ENCODE measurements around the gene SP8.
A peak's percentile ranks its signal among the peaks of the same experiment; 100 is the strongest.
"Not testable (repeated sequence)": the region's sequence is repeated elsewhere in the genome, so short reads cannot be mapped to it uniquely, and the experiment has no call there.

Gene SP8
- 0 to 1.7 (median 0) reads per million in 17 experiments for total RNA-seq

GRCh38 chr7:20786779-20787659 is at the start of gene SP8:
Gene SP8 (minus strand): TSS chr7:20786886. CDS start chr7:20786798, 88 bp downstream.
- peak in 3 of 4 experiments; percentile 37 to 64 (median 58) for DNase-seq

DNA sequence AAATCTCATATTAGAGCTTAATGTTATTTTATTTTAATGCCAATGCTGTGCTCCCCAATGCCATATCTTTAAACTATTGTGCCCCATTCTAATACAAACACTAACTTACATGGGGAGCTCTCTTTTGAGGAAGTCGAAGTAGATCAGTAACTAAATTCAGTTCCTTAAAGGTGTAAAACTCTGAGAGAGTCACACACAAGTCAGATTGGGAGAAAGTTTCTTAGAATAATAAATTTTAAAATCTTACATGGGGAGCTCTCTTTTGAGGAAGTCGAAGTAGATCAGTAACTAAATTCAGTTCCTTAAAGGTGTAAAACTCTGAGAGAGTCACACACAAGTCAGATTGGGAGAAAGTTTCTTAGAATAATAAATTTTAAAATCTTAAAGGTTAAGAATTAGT is 49.7 kb upstream of the SP8 start:
- DNase-seq, result not testable (repeated sequence)

GRCh38 chr7:20835111-20835750 is 48.5 kb upstream of the SP8 start:
- DNase-seq, result no peak

- DNase-seq, result no peak
Measured at GRCh38 chr7:20834656-20835055, 48.0 kb upstream of the SP8 start.

- DNase-seq, result no peak
Measured at GRCh38 chr7:20831956-20832355, 45.3 kb upstream of the SP8 start.

DNA sequence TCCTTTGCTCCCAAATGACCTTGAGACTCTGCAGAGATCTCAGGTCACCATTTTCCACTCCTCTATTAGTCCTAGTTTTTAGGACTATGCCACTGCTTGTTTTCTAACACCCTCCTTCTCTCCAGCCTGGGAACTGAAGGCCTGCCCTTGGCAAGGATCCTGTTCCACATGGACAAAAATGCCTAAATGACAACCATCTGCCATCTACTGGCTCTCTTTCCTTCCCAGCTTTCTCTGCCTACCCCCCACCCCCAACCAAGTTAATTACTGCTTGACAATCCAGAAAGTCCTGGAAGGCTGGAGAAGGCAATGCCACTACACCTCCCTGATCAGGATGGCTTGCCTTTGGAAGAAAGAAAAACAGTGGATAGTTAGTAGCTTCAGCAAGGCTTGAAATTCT is 44.8 kb upstream of the SP8 start:
- DNase-seq, result no peak

GRCh38 chr7:20828947-20829346 is 42.3 kb upstream of the SP8 start:
- no peak for DNase-seq

GRCh38 chr7:20827172-20827571 is 40.5 kb upstream of the SP8 start:
- no peak for DNase-seq

DNA sequence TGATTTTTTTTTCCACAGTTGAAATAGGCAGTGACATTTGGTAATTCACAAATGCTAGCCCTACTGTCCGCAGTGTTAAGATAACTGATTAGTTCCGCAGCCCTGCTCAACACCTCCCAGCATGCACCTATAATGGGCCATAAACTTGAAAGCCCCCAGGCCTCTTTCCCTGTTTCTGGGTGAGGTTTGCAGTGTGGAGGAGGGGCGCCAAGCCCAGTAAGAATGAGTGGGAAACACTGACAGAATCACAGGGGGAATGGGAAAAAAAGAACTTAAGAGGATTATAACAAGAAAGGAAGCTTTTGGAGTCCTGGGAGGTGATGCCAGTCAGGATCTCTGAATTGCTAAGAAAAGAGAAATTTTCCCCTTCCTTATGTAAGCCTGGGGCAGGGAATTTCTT is 39.6 kb upstream of the SP8 start:
- no peak for DNase-seq

DNA sequence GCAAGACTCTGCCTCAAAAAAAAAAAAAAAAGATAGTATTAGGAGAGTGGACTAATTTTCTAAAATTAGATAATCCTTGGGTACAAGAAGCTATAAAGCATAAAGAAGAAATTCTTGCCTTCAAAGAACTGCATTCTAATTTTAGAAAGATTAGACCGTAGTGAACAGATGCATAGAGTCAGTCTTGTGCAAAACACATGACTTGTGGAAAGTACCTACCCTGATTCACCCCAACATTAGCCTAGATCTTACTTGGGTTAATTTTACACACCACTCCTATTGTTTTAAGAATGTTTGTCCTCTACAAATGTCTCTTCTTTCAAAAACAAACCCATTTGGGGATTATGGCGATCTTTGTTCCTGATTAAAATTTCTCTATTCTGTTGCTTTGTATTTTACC is 38.9 kb upstream of the SP8 start:
- no peak for DNase-seq

DNA sequence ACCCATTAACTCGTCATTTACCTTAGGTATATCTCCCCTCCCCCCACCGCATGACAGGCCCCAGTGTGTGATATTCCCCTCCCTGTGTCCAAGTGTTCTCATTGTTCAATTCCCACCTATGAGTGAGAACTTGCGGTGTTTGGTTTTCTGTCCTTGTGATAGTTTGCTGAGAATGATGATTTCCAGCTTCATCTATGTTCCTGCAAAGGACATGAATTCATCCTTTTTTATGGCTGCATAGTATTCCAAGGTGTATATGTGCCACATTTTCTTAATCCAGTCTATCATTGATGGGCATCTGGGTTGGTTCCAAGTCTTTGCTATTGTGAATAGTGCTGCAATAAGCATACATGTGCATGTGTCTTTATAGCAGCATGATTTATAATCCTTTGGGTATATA is 34.7 kb upstream of the SP8 start:
- DNase-seq, result not testable (repeated sequence)

GRCh38 chr7:20816372-20816959 is 29.8 kb upstream of the SP8 start:
- no peak for DNase-seq

DNA sequence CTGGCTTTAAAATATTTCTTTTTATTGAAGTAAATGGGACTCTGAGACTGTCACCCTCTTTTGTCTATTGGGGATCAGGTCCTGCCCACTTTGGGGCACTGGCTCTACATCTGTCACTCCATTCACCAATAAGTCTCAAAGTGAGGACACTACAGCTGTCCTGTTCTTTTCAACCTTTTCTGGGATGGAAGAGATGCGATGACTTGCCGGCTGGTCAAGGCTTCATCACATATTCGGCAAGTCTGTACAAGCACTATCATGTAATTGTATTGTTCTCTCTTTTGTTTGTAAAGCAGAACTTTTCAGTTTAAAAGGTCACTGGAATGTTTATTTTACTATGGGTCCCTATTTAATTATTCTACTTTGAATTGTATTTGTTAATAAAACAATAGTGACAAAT is 17.7 kb upstream of the SP8 start:
- no peak for DNase-seq

DNA sequence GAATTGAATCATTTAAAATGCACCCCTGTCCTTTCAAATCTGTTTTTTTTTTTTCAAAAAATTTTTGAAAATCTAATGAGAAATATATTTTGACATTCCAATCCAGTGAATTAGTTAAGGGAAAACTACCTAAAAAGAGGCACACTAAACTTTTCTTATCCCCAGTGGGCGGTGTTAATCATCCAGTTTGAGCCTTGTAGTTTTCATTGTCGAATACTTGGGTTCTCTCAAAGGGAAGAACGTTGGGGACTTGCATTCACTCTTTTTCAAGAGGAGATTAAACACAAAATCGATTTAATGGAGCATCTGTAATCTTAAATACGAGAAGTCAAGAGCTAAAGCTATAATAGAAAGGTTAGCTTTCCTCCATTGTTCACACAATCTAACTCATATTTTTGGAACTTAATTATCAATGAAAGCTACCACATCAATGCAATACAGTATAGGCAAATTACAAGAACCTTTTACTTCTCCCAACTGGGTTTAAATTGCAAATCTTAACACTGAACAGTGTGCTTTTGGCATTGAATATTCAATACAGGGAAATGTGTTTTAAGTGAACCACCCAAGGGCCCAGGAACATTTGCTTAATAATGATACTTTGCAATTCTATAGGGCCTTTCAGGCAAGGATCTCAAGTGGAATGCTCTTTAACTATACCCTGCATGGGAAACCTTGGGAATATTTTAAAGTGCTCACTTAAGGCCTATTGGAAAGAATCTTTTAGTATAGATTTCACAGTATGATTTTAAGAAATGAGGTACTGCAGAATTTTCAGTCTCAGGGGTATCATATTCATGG is 13.1 kb upstream of the SP8 start:
- DNase-seq, result no peak

- no peak for DNase-seq
Measured at GRCh38 chr7:20798694-20799121, 12.0 kb upstream of the SP8 start.

GRCh38 chr7:20798081-20798693 is 11.5 kb upstream of the SP8 start:
- peak; percentile 29 to 76 (median 60) for DNase-seq

DNA sequence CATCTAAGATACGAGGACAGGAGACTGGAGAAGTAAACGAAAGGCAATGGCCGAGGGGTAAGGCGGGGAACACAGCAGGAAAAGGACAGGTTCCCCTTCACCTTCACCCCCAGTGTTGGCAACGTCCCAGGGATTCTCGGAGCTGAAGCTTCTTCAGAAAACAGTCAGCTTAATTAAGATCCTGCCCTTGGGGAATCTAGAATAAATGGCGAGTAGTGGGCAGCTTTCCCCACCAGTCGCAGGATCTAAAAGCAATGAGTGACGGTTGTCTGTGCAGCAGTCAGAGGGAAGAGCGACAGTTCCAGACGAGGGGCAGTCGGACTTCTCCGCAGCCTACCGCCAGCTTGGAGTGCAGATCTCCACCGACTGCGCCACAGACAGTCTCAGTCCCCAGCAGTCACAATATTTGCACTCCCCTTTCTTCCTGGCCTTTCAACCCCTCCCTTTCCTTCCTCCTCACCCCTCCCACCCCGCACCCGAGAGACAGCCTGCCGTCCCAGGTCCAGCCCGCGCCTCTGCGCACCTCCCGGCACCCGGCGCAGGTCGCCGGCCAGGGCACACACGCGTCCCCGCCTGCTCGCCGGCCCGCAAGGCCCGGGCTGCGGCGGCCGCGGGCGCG is 10.9 kb upstream of the SP8 start:
- DNase-seq, result no peak

GRCh38 chr7:20797042-20797461 is 10.4 kb upstream of the SP8 start:
- no peak for DNase-seq

- DNase-seq, result peak in 1 of 4 experiments; percentile 35
Measured at GRCh38 chr7:20796500-20796899, 9.8 kb upstream of the SP8 start.

GRCh38 chr7:20795881-20796280 is 9.2 kb upstream of the SP8 start:
- DNase-seq, result no peak

- no peak for DNase-seq
Measured at GRCh38 chr7:20795361-20795760, 8.7 kb upstream of the SP8 start.

DNA sequence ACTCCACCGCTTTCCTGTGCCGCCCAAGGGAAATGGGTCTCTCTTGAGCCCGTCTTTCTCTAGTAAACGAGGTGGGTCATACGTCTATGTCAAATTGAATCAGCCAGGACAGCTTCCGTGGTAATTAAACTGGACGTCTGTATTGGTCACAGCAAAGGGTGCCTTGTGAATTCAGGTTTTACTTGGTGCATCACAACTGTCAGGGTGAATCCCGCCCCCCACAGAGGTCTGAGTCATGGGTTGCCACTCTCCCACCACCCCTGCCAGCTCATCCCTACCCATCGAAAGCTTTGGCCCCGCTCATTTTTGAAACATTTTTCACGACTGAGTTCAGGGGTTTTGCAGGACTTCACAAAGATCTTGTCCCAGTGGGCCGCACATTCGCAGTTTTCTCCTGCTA is 8.0 kb upstream of the SP8 start:
- DNase-seq, result no peak
